Liver (tissue), 9 donors: ENCODE measurements around the gene ADGRD1. TPM values are rescaled to one million over a fixed set of nuclear protein-coding genes. Genes with fewer than 3 reads are reported as not detected.

Experiments used
- DNase-seq: peaks from one replicate; pipeline ENCODE4 v3.0.0-alpha.2; 2017; ENCODE audit warnings: low spot score
- H3K27ac ChIP-seq, 2 donors: one replicate each; pipeline ENCODE4 v1.7.0; 2013; ENCODE audit warnings: inconsistent platforms in 2 of 2, low read length in 2 of 2, control low read depth in 1 of 2, low read depth in 1 of 2, mild to moderate bottlenecking in 1 of 2
- H3K27me3 ChIP-seq, 4 donors: one replicate each; pipeline versions ENCODE4 v1.6.1 to v1.7.0; 2013; ENCODE audit warnings: low read length in 3 of 4, inconsistent platforms in 1 of 4, mild to moderate bottlenecking in 1 of 4, moderate library complexity in 1 of 4; ENCODE audit not compliant: control insufficient read depth in 4 of 4, insufficient read depth in 4 of 4
- H3K36me3 ChIP-seq, 4 donors: one replicate each; pipeline versions ENCODE4 v1.6.1 to v1.7.0; 2013; ENCODE audit warnings: low read length in 3 of 4, mild to moderate bottlenecking in 3 of 4, low read depth in 1 of 4, moderate library complexity in 1 of 4; ENCODE audit not compliant: control insufficient read depth in 4 of 4, insufficient read depth in 3 of 4
- H3K4me1 ChIP-seq, 4 donors: one replicate each; pipeline versions ENCODE4 v1.6.1 to v1.7.0; 2013; ENCODE audit warnings: low read length in 3 of 4, mild to moderate bottlenecking in 3 of 4, moderate library complexity in 1 of 4; ENCODE audit not compliant: control insufficient read depth in 4 of 4, insufficient read depth in 4 of 4
- H3K4me3 ChIP-seq, 3 donors: one replicate each; pipeline versions ENCODE4 v1.6.1 to v1.7.0; 2013; ENCODE audit warnings: low read length in 3 of 3, control low read depth in 1 of 3, low read depth in 1 of 3, mild to moderate bottlenecking in 1 of 3
- H3K9ac ChIP-seq, 2 donors: one replicate each; pipeline ENCODE4 v1.7.0; 2013; ENCODE audit warnings: low read length in 2 of 2, mild to moderate bottlenecking in 2 of 2, moderate library complexity in 2 of 2, control low read depth in 1 of 2, low read depth in 1 of 2
- H3K9me3 ChIP-seq, 4 donors: one replicate each; pipeline versions ENCODE4 v1.6.1 to v1.7.0; 2013; ENCODE audit warnings: low read length in 3 of 4; ENCODE audit not compliant: control insufficient read depth in 4 of 4
- FOXA1 ChIP-seq: IDR thresholded peaks from 2 replicates; pipeline ENCODE4 v1.6.1; 2016; ENCODE audit warnings: antibody characterized with exemption
- HNF4A ChIP-seq, 2 donors: conservative IDR thresholded peaks; 2 replicates each; pipeline ENCODE4 v1.6.1; 2016; ENCODE audit warnings: antibody characterized with exemption in 2 of 2, mild to moderate bottlenecking in 2 of 2
- HNF4G ChIP-seq: IDR thresholded peaks from 2 replicates; pipeline ENCODE4 v1.6.1; 2016; ENCODE audit warnings: antibody characterized with exemption
- JUND ChIP-seq, 2 donors: IDR thresholded peaks; 2 replicates each; pipeline ENCODE4 v1.6.1; 2016; ENCODE audit warnings: antibody characterized with exemption in 2 of 2
- NR2F2 ChIP-seq: IDR thresholded peaks from 2 replicates; pipeline ENCODE4 v1.6.1; 2016; ENCODE audit warnings: antibody characterized with exemption
- RAD21 ChIP-seq, 2 donors: IDR thresholded peaks; 2 replicates each; pipeline ENCODE4 v1.6.1; 2016; ENCODE audit warnings: antibody characterized with exemption in 2 of 2, mild to moderate bottlenecking in 2 of 2
- RXRA ChIP-seq, 2 donors: IDR thresholded peaks; 2 replicates each; pipeline ENCODE4 v1.6.1; 2017 to 2018; ENCODE audit warnings: antibody characterized with exemption in 2 of 2, mild to moderate bottlenecking in 1 of 2
- SP1 ChIP-seq: IDR thresholded peaks from 2 replicates; pipeline ENCODE4 v1.6.1; 2018; ENCODE audit warnings: antibody characterized with exemption, mild to moderate bottlenecking
- TAF1 ChIP-seq: conservative IDR thresholded peaks from 2 replicates; pipeline ENCODE4 v1.6.1; 2016; ENCODE audit warnings: antibody characterized with exemption, mild to moderate bottlenecking
- YY1 ChIP-seq: IDR thresholded peaks from 2 replicates; pipeline ENCODE4 v1.6.1; 2016; ENCODE audit warnings: antibody characterized with exemption, mild to moderate bottlenecking
- WGBS: extraction: QIAGEN DNeasy Blood & Tissue Kit; methylation state at CpG from one replicate; pipeline ENCODE4 v1.1.7; 2013; 5-methylcytosine and 5-hydroxymethylcytosine counted together
- polyA plus RNA-seq, 2 donors: library from polyadenylated mRNA; stranded (reverse) in 1 of 2; unstranded in 1 of 2; fragments of 200-250 nt in 1 of 2; fragments of >200 nt in 1 of 2; fragmentation: Nextera tagmentation in 1 of 2; extraction: Ambion mirVana in 1 of 2; gene quantifications; one replicate each; pipeline versions ENCODE4 v1.2.1 to v1.2.3, GENCODE V29; 2013 to 2015
- total RNA-seq, 2 donors: library from RNA; depleted of rRNA; stranded (reverse); fragments of >200 nt; gene quantifications; one replicate each; pipeline ENCODE4 v1.2.3, GENCODE V29; 2014
- TF ChIP-seq, protein P1 (sequence below): fragments of 150-350 bp; IDR thresholded peaks from 2 replicates; pipeline ENCODE4 v1.5.1; 2017; ENCODE audit warnings: improper control_type of control experiment, low read depth, low read length; ENCODE audit not compliant: missing input control
- TF ChIP-seq, protein P2 (sequence below): IDR thresholded peaks from 2 replicates; pipeline ENCODE4 v1.6.1; 2016; ENCODE audit warnings: antibody characterized with exemption, mild to moderate bottlenecking
- TF ChIP-seq, protein P3 (sequence below): IDR thresholded peaks from 2 replicates; pipeline ENCODE4 v1.6.1; 2016; ENCODE audit warnings: antibody characterized with exemption
- donor health status: healthy.
- donor health status: healthy.
- donor health status: healthy.
- donor health status: healthy.
- donor health status: healthy.

Gene ADGRD1
- total and polyA plus RNA-seq, 4 donors = 2.7 to 7.1 (median 4.6) TPM

DNA sequence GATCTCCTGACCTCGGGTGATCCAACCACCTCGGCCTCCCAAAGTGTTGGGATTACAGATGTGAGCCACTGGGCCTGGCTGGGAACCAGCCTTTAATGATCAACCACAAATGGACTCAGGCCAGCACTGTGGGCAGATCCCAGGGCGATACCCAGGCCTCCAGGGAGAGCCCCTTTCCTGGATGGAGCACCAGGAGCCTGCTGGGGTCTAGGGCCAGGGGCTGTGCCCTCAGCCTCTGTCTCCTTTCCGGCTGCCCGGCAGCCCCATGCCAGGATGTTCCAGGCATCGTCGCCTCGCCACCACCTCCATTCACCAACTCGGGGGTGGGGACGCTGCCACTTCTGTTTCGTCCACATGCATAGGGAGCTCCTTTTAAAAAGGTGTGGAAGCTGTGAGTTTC is 2.3 kb downstream of the ADGRD1 start:
- H3K4me3 ChIP-seq = no peak overlapping the region
- peaks cover 3 to 12% (median 8%) of the 10 kb centered on the region in 4 donors for H3K4me1 ChIP-seq
- H3K27me3 ChIP-seq = no peaks in the 10 kb centered on the region
- TF ChIP-seq TAF1 (no peak), FOXA1 (no peak), NR2F2 (no peak)
- no peak overlapping the region for H3K9ac ChIP-seq
- no peak for DNase-seq
- no peak overlapping the region for H3K27ac ChIP-seq
- no peaks in the 10 kb centered on the region for H3K9me3 ChIP-seq
- no peaks in the 10 kb centered on the region for H3K36me3 ChIP-seq
- WGBS = 79% methylated on average over 11 of the region's 11 CpGs

DNA sequence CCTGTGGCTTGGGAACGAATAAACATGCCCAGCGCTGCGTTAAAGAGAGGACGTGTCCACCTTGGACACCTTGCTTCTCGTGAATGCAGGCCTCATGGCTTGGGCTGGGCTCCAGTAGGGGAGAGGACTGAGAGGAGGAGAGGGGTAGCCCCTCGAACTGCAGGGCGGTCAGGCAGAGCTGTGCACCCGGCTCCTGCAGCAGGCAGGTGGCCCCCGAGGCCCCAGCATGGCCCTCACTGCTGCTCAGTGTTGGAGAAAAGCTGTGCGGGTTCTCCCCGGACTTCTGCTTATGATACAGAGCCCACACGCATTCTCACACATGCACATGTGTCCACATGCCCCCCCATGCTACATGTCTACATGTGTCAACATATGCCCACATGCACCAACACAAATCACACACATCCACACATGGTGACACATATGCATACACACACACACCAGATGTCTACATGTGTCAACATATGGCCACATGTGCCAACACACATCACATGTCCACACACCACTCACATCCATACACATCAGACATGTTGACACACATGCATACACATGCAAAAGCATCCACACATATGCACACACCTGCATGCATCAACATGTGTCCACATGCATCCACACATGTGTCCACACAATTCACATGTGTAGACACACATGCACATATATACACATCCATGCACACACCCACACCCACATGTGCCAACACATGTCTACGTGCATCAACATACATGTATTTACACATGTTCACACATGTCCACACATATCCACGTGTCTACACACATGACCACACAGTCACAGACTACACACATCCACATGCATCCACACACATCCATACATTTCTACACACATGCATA is 3.0 kb downstream of the ADGRD1 start:
- 95% methylated on average over 14 of the region's 14 CpGs for WGBS
- Histone ChIP-seq H3K27ac (no peak overlapping the region), H3K27me3 (no peaks in the 10 kb centered on the region), H3K4me3 (no peak overlapping the region), H3K9me3 (no peaks in the 10 kb centered on the region), H3K4me1 (peaks cover 3 to 12% (median 8%) of the 10 kb centered on the region in 4 donors), H3K9ac (no peak overlapping the region), H3K36me3 (no peaks in the 10 kb centered on the region)
- DNase-seq = no peak
- TF ChIP-seq JUND (IDR thresholded peaks at IDR 0.05) (no peak), SP1 (no peak), RXRA (IDR thresholded peaks at IDR 0.05) (no peak), HNF4A (conservative IDR thresholded peaks at IDR 0.05) (no peak), YY1 (no peak), HNF4G (no peak), TAF1 (no peak), RAD21 (IDR thresholded peaks at IDR 0.05) (no peak)
- TF ChIP-seq, protein P1, sequence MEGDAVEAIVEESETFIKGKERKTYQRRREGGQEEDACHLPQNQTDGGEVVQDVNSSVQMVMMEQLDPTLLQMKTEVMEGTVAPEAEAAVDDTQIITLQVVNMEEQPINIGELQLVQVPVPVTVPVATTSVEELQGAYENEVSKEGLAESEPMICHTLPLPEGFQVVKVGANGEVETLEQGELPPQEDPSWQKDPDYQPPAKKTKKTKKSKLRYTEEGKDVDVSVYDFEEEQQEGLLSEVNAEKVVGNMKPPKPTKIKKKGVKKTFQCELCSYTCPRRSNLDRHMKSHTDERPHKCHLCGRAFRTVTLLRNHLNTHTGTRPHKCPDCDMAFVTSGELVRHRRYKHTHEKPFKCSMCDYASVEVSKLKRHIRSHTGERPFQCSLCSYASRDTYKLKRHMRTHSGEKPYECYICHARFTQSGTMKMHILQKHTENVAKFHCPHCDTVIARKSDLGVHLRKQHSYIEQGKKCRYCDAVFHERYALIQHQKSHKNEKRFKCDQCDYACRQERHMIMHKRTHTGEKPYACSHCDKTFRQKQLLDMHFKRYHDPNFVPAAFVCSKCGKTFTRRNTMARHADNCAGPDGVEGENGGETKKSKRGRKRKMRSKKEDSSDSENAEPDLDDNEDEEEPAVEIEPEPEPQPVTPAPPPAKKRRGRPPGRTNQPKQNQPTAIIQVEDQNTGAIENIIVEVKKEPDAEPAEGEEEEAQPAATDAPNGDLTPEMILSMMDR = no peak
- TF ChIP-seq, protein P2, sequence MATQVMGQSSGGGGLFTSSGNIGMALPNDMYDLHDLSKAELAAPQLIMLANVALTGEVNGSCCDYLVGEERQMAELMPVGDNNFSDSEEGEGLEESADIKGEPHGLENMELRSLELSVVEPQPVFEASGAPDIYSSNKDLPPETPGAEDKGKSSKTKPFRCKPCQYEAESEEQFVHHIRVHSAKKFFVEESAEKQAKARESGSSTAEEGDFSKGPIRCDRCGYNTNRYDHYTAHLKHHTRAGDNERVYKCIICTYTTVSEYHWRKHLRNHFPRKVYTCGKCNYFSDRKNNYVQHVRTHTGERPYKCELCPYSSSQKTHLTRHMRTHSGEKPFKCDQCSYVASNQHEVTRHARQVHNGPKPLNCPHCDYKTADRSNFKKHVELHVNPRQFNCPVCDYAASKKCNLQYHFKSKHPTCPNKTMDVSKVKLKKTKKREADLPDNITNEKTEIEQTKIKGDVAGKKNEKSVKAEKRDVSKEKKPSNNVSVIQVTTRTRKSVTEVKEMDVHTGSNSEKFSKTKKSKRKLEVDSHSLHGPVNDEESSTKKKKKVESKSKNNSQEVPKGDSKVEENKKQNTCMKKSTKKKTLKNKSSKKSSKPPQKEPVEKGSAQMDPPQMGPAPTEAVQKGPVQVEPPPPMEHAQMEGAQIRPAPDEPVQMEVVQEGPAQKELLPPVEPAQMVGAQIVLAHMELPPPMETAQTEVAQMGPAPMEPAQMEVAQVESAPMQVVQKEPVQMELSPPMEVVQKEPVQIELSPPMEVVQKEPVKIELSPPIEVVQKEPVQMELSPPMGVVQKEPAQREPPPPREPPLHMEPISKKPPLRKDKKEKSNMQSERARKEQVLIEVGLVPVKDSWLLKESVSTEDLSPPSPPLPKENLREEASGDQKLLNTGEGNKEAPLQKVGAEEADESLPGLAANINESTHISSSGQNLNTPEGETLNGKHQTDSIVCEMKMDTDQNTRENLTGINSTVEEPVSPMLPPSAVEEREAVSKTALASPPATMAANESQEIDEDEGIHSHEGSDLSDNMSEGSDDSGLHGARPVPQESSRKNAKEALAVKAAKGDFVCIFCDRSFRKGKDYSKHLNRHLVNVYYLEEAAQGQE = no peak
- TF ChIP-seq, protein P3, sequence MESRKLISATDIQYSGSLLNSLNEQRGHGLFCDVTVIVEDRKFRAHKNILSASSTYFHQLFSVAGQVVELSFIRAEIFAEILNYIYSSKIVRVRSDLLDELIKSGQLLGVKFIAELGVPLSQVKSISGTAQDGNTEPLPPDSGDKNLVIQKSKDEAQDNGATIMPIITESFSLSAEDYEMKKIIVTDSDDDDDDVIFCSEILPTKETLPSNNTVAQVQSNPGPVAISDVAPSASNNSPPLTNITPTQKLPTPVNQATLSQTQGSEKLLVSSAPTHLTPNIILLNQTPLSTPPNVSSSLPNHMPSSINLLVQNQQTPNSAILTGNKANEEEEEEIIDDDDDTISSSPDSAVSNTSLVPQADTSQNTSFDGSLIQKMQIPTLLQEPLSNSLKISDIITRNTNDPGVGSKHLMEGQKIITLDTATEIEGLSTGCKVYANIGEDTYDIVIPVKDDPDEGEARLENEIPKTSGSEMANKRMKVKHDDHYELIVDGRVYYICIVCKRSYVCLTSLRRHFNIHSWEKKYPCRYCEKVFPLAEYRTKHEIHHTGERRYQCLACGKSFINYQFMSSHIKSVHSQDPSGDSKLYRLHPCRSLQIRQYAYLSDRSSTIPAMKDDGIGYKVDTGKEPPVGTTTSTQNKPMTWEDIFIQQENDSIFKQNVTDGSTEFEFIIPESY = no peak
